HT1080 (cell line): ENCODE results near the gene TMEM120B. TPM values are rescaled to one million over a fixed set of nuclear protein-coding genes. Genes with fewer than 3 reads are reported as not detected.
"Not testable (repeated sequence)": the region's sequence is repeated elsewhere in the genome, so short reads cannot be mapped to it uniquely, and the experiment has no call there.

ENCODE experiments used
- DNase-seq: peaks from one replicate; pipeline ENCODE4 v3.0.0-alpha.2; 2015; ENCODE audit warnings: low read depth
- total RNA-seq: library from RNA; depleted of rRNA; stranded (reverse); fragments of >200 nt; shearing (Covaris generic); gene quantifications from 2 replicates; pipeline ENCODE4 v1.2.3, GENCODE V29; 2014

The TMEM120B gene
- total RNA-seq, 1 experiment from 2014 or later: 12.0 TPM

DNA sequence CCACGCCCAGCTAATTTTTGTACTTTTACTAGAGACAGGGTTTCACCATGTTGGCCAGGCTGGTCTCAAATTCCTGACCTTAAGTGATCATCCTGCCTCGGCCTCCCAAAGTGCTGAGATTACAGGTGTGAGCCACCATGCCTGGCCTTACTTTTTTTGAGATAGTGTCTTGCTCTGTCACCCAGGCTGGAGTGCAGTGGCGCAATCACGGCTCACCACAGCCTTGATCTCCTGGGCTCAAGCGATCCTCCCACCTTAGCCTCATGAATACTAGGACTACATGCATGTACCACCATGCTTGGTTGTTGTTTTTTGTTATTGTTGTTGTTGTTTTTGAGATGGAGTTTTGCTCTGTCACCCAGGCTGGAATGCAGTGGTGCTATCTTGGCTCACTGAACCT is 33.0 kb downstream of the TMEM120B start:
- DNase-seq: not testable (repeated sequence)

DNA sequence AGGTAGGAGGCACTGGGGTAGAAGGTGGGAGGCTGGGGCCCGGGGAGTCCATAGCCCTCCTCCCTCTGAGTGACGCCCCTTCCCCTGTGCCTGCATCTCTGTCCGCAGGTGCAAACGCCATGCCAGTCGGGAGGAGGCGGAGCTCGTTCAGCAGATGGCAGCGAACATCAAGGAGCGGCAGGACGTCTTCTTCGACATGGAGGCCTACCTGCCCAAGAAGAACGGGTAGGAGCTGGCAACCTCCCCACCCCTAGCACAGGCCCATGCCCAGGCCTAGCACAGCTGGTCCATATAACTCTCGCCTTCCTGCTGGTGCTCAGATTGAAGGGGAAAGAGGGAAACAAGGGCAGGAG is 35.6 kb downstream of the TMEM120B start:
- DNase-seq: peak; percentile 19

DNA sequence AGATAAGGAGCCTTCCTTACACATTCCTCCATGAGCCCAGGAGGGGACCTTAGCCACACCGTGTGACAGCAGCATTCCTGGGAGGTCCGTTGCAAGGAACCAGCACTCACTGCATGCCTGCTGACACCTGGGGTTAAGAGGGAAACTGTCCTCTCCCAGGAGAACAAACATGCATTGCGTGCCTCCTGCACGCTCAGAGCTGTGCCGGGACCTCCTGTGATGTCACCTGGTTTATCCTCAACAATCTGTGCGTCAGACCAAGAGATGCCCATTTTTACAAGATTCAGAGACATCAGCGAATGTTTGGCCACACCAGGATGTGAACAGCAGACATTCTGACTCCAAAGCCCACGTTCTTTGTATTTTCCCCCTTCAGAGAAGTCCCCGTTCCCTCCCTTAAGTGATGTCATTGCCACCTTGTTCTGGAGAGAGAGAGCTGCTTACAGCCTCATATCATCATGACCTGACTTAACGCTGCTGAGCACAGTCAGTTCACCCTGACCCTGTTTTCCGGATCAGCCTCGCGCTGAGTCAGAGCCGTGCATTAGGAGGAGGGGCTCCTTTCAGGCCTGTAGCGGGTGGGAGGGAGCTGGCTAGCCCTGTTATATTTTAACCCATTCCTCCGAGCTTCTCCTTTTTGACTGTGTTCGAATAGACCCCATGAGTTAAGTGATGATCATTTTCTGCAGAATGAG is 36.2 kb downstream of the TMEM120B start:
- DNase-seq: peak; percentile 88

DNA sequence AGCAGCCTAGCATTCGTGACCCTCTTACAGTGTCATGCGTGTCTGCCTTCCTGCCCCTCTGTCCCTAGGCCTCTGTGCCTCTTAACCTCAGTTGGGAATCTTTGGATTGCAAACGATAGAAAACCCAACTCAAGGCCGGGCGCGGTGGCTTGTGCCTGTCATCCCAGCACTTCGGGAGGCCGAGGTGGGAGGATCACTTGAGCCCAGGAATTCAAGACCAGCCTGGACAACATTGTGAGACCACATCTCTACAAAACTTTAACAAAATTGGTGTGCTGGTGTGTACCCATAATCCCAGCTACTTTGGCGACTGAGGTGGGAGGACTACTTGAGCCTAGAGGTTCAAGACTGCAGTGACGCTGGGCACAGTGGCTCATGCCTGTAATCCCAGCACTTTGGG is 36.7 kb downstream of the TMEM120B start:
- no peak for DNase-seq

DNA sequence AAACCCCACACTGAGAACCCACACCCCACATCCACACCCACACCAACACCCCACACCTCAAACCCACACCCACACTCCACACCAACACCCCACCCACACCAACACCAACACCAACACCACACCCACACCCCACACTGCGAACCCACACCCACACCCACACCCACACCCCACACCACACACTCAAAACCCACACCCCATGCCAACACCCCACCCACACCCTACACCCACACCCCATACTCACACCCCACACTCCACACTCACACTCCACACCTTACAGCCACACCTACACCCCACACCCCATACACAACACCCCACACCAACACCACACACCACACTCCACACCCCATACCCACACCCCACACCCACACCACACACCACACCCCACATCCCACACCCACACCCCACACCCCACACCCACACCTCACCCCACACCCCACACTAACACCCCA is 38.0 kb downstream of the TMEM120B start:
- no peak for DNase-seq

DNA sequence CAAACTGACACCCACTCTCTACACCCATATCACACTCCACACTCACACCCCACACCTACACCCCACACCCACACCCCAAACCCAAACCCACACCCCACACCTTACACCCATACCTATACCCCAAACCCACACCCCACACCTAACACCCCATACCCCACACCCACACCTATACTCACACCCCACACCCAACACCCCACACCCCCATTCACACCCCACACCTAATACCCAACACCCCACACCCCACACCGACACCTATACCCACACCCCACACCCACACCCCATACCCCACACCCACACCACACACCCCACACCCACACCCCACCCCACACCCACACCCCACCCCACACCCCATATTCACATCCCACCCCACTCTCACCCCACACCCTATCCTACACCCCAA is 38.5 kb downstream of the TMEM120B start:
- DNase-seq: no peak

DNA sequence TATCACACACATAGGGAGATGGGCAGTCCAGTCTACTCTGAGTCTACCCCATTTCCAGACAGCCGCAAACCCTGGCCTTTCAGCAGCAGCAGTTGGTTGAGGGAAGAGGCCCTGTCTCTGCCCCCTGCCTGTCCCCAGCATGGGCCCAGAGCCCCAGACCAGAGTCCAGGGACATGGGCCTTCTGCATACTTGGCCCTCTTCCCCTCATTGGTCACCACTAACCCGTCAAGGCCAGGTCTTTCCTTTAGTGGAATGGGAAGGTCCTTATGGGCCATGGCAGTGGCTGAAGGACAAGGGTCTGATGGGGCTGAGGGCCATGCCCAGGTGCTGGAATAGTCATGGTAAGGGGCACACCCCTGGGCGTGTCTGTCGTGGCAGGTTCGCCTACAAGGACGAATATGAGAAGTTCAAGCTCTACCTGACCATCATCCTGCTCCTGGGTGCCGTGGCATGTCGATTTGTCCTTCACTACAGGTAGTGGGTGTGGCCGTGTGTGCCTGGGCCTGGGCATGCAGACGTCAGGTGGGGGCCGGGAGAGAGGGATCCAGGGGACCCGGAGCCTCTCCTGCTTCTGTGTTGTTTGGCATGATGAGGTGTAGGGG is 39.3 kb downstream of the TMEM120B start:
- DNase-seq: no peak

DNA sequence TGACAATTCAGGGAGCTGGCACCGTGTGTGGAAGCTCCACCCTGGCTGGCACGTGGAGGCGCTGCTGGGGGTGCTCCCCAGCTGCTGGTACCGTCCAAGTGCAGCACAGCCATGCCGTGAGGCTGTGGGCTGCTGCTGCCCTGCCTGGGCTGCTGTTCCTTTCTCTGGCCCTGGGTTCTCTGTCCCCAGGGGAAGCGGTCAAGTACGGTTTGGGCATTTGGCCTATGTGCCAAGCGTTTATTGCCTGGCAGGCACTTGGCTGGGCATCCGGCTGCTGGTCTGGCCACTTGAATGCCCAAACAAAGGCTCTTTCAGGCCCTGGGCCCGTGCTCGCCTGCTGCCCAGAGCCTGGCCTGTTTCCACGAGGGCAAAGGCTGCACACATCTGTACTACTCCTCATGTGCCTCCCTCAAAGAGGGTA is 41.3 kb downstream of the TMEM120B start:
- no peak for DNase-seq

DNA sequence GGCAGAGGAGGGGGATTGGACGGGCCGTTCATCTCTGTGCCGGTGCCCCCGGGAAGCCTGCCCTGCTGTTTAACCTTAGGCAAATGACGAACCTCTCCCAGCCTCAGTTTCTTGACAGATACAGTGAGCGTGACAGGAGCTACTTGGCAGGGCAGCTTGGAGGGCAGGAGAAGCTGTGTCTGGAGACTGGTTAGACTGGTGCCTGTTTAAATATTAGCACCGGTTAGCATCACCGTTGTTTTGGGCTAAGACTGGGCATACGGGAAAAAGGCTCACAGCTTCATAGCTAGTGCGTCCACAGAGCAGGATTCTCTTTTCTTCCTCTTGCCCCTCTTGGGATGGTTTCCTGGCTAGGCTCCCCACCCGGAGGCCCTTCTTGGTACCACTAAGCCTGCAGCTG is 42.3 kb downstream of the TMEM120B start:
- DNase-seq: no peak

DNA sequence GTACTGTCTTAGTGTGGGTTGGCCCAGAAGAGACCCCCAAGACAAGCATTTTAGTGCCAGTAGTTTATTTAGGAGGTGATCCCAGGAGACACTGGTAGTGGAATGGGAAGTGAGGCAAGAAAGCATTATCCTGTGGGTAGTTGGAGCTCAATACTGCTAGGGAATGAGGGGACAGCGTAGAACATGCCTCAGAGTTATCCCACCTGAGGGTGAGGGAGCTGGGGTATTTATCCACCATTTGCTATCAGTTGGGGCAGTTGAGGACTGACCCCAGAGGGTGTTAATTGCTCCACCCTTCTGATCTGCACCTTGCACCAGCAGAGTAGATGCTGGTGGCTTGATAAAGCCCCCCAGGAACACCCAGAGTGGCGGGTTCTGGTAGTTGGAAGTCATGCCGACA is 43.0 kb downstream of the TMEM120B start:
- no peak for DNase-seq

DNA sequence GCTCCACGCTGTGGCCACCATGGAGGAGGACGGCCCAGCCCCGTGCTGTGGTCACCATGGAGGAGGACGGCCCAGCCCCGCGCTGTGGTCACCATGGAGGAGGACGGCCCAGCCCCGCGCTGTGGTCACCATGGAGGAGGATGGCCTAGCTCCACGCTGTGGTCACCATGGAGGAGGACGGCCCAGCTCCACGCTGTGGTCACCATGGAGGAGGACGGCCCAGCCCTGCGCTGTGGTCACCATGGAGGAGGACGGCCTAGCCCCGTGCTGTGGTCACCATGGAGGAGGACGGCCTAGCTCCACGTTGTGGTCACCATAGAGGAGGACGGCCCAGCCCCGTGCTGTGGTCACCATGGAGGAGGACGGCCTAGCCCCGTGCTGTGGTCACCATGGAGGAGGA is 46.0 kb downstream of the TMEM120B start:
- not testable (repeated sequence) for DNase-seq

DNA sequence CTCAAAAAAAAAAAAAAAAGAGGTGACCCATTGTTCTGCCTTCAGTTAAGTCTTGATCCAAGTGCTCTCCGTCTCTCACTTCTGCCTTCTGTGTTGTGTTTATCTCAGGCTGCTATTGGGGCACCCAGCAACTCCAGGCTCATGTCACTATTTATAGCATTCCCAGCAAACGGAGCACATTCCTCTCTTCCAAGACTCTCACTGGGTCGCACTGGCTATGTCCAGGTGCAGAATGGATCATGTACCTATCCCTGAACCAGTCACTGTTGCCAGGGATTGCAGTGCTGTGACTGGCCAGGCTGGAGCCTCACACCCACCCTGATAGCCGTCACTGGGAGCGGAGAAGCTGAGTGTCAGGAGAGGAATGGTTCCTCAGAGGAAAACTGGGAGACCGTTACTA is 49.7 kb downstream of the TMEM120B start:
- no peak for DNase-seq

DNA sequence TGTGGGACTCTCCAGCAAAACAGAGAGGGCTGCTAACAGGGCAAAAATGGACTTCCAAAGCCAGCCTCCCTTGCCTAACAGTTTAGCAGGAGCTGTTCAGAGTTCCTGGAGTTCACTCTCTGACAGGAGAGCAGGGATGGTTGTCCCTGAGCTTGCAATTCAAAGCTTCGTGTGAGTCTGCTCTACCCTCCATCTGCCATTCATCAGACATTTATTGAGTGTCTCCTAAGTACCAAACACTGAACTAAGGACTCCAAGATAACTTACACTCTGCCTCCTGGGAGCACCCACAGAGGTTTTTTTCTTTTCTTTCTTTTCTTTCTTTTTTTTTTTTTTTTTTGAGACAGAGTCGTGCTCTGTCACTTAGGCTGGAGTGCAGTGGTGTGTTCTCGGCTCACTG is 52.3 kb downstream of the TMEM120B start:
- DNase-seq: no peak

DNA sequence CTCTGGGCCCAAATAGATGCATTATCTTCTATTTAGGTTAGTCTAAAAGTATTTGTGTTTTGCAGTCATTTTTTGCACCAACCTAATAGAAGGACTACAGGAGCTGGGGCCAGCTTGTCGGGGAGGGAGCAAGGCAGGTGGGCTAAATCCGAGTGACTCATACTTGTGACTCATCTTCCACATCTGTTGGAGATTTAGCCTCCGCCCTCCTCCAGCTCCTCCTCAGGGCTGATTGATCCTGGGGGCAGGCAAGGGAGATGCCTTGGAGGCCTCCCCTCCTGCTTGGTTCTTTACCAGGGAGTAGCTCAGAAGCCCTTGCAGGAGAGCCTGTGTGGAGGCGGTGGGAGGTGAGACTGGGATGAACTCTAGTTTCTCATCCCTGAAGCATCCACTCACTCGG is 53.0 kb downstream of the TMEM120B start:
- DNase-seq: peak; percentile 94

DNA sequence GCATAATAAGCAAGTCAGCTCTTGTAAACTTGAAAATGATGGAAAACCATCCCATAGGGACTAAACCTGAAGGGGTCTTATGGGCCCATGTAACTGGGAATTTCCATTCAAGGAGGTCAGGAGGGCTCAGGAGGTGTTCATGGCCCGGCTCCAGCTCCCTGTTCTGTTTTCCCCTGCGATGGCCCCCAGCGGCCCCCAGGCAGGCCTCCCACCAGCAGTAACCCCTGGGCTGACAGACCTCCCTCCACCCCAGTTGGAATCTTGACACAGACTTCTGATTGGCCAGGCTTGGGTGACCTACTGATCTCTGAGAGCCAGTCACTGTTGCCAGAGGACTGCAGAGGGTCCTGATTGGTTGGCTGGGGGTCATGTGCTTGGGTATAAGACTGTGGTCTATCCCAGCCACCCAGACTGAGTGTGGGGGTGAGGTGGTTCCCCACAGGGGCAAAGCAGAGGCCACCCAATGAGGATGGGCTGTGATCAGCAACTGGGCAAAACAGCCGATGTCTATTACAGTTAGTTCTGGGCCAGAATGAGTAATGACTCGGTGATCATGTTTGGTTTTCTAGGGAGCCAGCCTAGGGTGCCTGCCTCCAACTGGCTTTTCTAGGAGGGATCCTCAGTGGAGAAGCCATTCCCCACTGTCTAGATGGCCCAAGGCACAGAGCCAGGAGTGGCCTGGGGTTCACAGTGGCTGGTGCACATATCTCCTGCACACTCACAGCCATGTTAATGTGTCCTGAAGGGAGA is 53.9 kb downstream of the TMEM120B start:
- DNase-seq: no peak

DNA sequence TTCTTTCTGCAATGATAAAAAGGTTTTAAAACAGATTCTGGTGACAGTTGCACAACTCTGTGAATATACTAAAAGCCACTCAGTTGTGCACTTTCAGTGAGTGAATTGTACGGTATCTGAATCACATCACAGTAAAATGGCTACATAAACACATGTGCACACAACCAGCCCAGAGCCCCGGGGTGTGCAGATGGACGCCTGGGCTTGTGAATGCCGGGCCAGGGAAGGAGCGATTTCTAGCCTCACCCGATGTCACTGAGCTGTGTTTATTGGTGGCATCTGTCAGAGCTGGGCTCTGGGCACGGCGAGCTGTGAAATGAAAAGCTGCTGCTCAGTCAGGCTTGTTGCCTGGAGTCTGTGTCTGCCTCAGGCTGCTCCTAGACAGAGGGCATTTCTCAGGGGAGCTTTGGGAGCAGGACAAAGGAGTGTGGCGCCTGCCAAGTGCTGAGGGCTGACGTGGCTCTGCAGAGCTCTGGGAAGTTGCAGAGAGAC is 55.0 kb downstream of the TMEM120B start:
- no peak for DNase-seq

DNA sequence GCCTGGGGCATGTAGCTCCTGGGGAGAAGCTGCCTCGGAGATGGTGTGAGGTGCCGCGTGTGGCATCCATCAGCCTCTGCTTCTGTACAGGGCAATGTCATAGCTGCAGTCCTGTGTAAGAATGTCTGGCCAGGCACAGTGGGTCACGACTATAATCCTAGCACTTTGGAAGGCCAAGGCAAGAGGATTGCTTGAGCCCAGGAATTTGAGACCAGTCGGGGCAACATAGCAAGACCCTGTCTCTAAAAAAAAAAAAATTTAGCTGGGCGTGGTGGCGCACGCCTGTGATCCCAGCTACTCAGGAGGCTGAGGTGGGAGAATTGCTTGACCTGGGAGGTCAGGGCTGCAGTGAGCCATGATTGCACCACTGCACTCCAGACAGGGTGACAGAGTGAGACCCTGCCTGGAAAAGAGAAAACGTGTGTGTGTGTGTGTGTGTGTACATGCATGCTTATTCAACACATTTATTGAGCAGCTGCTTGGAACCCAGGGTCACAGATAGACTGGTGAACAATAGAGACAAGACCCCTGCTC is 56.8 kb downstream of the TMEM120B start:
- no peak for DNase-seq

DNA sequence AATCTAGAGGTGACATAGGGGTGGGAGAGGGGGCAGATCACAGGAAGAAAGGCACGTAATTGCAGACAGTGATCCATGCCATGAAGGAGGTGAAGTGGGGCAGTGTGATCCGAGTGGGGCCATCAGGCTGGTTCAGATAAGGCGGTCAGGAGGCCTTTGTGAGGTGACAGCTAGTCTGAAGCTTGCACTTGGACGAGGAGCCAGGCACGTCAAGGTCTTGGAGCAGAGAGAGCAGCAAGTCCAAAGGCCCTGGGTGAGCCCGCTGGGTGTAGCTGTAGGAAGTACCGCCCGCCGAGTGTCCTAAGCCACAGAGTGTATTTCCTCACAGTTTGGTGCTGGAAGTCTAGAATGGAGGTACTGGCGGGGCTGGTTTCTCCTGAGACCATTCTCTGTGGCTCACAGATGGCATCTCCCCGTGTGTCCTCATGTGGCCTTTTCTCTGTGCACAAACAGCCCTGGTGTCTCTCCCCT is 57.3 kb downstream of the TMEM120B start:
- DNase-seq: no peak

DNA sequence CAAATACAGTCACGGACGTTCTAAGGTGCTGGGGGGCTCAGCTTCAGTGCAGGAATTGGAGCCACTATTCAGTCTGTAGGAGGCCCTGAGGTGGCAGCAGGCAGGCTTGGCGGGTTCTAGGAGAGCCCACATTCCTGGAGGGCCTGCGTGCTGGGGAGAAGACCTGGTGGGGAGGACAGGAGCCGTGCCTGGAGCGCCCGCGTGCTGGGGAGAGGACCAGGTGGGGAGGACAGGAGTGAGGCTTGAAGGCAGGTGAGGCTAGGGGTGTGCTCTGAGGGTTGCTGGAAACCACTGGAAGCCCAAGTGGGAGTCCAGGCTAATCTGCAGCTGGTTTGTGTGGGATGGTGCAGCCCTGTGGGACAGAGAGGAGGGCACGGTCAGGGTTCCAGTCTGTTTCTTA is 57.8 kb downstream of the TMEM120B start:
- DNase-seq: no peak

DNA sequence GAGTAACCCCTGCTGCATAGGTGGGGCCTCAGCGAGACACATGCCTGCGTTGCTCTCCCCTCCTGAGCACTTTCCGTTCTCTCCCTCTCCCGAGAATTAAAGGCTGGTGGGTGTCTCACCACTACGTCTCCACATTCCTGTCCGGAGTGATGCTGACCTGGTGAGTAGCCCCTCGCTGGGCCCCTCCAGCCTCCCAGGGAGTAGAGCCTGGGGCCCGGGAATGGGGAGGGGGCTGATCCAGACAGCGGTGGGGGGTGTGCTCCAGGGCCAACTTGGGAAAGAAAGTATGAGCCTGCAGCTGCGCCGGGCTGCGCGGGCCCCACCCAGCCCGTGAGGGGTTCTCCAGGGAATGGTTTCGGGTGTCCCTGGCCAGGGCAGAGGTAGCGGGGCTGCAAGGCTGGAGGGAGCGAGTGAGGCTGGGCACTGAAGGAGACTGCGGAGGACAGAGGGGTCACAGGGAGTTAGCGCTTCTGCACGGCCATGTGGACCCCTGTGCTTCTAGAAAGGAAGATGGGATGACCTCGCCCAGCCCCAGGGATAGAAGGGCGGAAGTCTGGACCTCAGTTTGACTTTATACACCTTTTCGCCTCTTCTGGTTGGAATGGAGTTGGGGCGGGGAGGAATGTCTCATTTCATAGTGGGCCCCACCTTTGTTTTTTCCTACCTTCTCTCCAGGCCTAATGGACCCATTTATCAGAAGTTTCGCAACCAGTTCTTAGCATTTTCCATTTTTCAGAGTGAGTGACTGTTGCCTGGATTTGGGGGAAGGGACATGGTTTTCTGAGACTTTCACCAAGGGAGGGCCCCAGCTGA is 58.5 kb downstream of the TMEM120B start:
- no peak for DNase-seq
